Measurements from ENCODE around the gene SLC4A2.

The SLC4A2 gene

DNA sequence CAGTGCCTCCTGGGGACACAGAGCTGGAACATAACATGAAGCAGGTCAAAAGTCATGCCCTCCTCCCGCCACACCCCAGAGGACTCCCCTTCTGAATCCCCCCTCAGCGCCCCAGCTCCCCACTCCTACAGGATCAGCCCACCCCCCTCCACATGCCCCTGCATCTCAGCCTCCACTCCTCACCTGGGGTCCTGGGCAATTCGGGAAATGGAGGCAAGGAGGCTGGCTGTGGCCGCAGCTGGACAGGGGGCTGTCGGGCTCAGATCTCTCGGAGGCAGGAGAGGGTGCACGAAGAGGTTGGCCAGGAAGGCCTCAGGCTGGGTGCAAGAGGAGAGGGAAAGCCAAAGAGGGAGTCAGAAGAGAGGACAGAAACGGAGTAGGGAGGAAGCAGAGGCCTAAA, 42.9 kb upstream of the SLC4A2 start:
- Histone ChIP-seq H3K4me1 (ENCODE audit: control insufficient read depth, insufficient read depth, low read length) (peaks cover 24% of the 10 kb centered on the region), H3K9ac (ENCODE audit: low read depth, low read length) (no peak overlapping the region), H3K9me3 (replicated peaks; ENCODE audit: low read length) (no peaks in the 10 kb centered on the region), H3K4me3 (ENCODE audit: low read length) (no peak overlapping the region), H3K27me3 (ENCODE audit: control insufficient read depth, insufficient read depth, low read length) (peaks cover 63% of the 10 kb centered on the region), H3K36me3 (ENCODE audit: insufficient read depth, low read length) (no peaks in the 10 kb centered on the region), H3K4me2 (ENCODE audit: low read length) (no peak overlapping the region)

DNA sequence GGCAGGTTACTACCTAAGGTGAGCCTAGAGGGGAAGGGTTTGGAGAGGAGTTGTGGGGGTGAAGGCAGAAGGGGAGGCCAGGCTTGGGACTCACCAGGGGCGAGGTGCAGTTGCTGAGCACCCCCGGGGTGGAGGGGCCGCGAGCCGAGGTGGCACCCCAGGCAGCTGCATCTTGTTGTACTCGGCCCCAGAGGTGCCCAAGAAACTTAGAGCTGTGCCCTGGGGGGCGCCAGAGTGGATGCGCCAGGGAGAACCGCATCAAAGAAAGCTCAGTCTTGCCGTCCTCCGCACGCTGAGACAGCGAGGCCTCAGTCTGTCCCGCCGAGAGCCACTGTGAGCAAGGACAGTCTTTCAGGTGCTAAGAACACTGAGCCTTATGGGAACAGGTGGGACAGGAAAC, 42.4 kb upstream of the SLC4A2 start:
- peaks cover 66% of the 10 kb centered on the region for H3K27me3 ChIP-seq (ENCODE audit: control insufficient read depth, insufficient read depth, low read length)

GRCh38 chr7:151017370-151017952, 41.9 kb upstream of the SLC4A2 start:
- Histone ChIP-seq H3K9ac (ENCODE audit: low read depth, low read length) (no peak overlapping the region), H3K36me3 (ENCODE audit: insufficient read depth, low read length) (no peaks in the 10 kb centered on the region), H3K27me3 (ENCODE audit: control insufficient read depth, insufficient read depth, low read length) (peaks cover 65% of the 10 kb centered on the region), H3K4me1 (ENCODE audit: control insufficient read depth, insufficient read depth, low read length) (peaks cover 24% of the 10 kb centered on the region), H3K9me3 (replicated peaks; ENCODE audit: low read length) (no peaks in the 10 kb centered on the region), H3K4me2 (ENCODE audit: low read length) (peak overlapping the region; percentile 80), H3K4me3 (ENCODE audit: low read length) (no peak overlapping the region)

More for the DNA sequence above, 42.4 kb upstream of the SLC4A2 start:
- Histone ChIP-seq H3K4me2 (ENCODE audit: low read length) (no peak overlapping the region), H3K9me3 (replicated peaks; ENCODE audit: low read length) (no peaks in the 10 kb centered on the region), H3K4me3 (ENCODE audit: low read length) (no peak overlapping the region), H3K4me1 (ENCODE audit: control insufficient read depth, insufficient read depth, low read length) (peaks cover 24% of the 10 kb centered on the region), H3K9ac (ENCODE audit: low read depth, low read length) (no peak overlapping the region), H3K36me3 (ENCODE audit: insufficient read depth, low read length) (no peaks in the 10 kb centered on the region)

- no peak overlapping the region for H3K9ac ChIP-seq (ENCODE audit: low read depth, low read length)
Observed at GRCh38 chr7:151017953-151018420, 41.4 kb upstream of the SLC4A2 start.

DNA sequence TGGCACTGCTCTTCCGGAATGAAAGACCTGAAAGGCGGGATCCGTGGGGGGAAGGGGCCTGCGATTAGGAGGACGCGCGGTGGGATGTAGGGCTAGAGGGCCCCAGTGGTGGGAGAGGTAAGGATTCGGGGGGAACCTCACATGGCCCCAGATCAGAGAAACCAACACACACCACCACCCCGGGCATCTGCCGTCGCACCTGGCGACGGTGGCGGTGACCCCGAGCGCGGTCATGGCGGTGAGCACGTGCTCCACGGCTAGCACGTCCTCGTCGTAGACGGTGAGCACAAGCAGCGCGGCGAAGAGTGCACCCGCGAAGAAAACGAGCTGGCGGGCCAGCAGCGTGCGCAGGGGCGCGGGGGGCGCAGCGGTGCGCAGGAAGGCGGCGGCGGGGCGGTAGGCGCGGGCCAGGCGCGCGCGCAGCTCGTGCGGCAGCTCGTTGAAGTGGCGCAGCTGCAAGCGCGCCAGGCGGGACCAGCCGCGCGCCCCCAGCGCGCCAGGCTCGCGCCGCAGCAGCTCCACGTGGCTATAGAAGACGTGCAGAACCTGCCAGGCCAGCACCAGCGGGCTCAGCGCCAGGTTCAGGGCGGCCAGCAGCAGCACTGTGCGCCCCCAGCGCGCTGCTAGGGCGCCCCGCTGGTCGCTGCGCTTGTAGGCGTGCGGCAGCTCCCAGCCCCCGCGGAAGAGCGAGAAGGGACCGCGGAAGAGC, 40.8 kb upstream of the SLC4A2 start:
- Histone ChIP-seq H3K9me3 (replicated peaks; ENCODE audit: low read length) (no peaks in the 10 kb centered on the region), H3K9ac (ENCODE audit: low read depth, low read length) (no peak overlapping the region), H3K27me3 (ENCODE audit: control insufficient read depth, insufficient read depth, low read length) (peaks cover 66% of the 10 kb centered on the region), H3K4me3 (ENCODE audit: low read length) (peak overlapping the region; percentile 56), H3K4me2 (ENCODE audit: low read length) (peak overlapping the region; percentile 80), H3K4me1 (ENCODE audit: control insufficient read depth, insufficient read depth, low read length) (peaks cover 20% of the 10 kb centered on the region), H3K36me3 (ENCODE audit: insufficient read depth, low read length) (no peaks in the 10 kb centered on the region)

More at GRCh38 chr7:151017953-151018420, 41.4 kb upstream of the SLC4A2 start:
- Histone ChIP-seq H3K27me3 (ENCODE audit: control insufficient read depth, insufficient read depth, low read length) (peaks cover 63% of the 10 kb centered on the region), H3K36me3 (ENCODE audit: insufficient read depth, low read length) (no peaks in the 10 kb centered on the region), H3K4me2 (ENCODE audit: low read length) (peak overlapping the region; percentile 80), H3K4me3 (ENCODE audit: low read length) (peak overlapping the region; percentile 56), H3K9me3 (replicated peaks; ENCODE audit: low read length) (no peaks in the 10 kb centered on the region), H3K4me1 (ENCODE audit: control insufficient read depth, insufficient read depth, low read length) (peaks cover 23% of the 10 kb centered on the region)

DNA sequence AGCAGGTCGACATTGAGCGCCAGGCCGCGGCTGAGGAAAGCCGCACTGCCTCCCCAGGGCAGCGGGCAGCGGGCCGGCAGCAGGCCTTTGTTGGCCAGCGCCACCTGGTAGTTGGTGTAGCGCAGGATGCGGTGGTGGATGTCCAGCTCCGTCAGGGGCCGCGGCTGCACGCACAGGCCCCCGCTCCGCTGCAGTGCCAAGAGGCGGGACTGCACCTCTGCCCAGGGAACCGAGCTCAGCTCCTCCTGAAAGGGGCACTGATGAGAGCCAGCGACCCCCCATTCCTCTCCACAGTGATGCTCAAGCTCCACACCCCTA, 40.3 kb upstream of the SLC4A2 start:
- Histone ChIP-seq H3K27me3 (ENCODE audit: control insufficient read depth, insufficient read depth, low read length) (peaks cover 63% of the 10 kb centered on the region), H3K4me1 (ENCODE audit: control insufficient read depth, insufficient read depth, low read length) (peaks cover 15% of the 10 kb centered on the region), H3K36me3 (ENCODE audit: insufficient read depth, low read length) (no peaks in the 10 kb centered on the region), H3K4me3 (ENCODE audit: low read length) (peak overlapping the region; percentile 56), H3K9me3 (replicated peaks; ENCODE audit: low read length) (no peaks in the 10 kb centered on the region), H3K9ac (ENCODE audit: low read depth, low read length) (no peak overlapping the region), H3K4me2 (ENCODE audit: low read length) (peak overlapping the region; percentile 80)

- Histone ChIP-seq H3K4me1 (ENCODE audit: control insufficient read depth, insufficient read depth, low read length) (peaks cover 13% of the 10 kb centered on the region), H3K9ac (ENCODE audit: low read depth, low read length) (no peak overlapping the region), H3K9me3 (replicated peaks; ENCODE audit: low read length) (no peaks in the 10 kb centered on the region), H3K4me3 (ENCODE audit: low read length) (no peak overlapping the region), H3K4me2 (ENCODE audit: low read length) (no peak overlapping the region), H3K27me3 (ENCODE audit: control insufficient read depth, insufficient read depth, low read length) (peaks cover 64% of the 10 kb centered on the region), H3K36me3 (ENCODE audit: insufficient read depth, low read length) (no peaks in the 10 kb centered on the region)
Observed at GRCh38 chr7:151020231-151020630, 39.2 kb upstream of the SLC4A2 start.

DNA sequence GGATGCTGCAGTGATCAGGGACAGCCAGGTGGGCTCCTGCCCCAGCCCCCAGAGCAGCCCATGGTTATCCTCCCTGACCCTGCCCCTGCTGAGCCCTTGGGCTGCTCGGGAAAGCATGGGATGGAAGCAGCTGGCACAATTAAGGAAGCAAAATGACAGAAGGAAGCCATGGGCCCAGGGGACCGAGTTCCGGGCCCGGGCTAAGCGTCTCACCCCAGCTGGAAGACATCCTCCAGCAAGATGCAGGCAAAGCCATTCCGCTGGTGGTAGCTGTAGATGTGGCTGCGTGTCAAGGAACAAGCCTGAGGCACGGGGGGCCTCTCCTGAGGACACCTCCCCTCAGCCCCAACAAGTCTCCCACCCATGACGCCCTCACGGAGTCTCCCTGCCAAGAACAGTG, 36.2 kb upstream of the SLC4A2 start:
- no peaks in the 10 kb centered on the region for H3K9me3 ChIP-seq (replicated peaks; ENCODE audit: low read length)
- H3K27me3 ChIP-seq (ENCODE audit: control insufficient read depth, insufficient read depth, low read length), result peaks cover 52% of the 10 kb centered on the region
- H3K9ac ChIP-seq (ENCODE audit: low read depth, low read length), result no peak overlapping the region

DNA sequence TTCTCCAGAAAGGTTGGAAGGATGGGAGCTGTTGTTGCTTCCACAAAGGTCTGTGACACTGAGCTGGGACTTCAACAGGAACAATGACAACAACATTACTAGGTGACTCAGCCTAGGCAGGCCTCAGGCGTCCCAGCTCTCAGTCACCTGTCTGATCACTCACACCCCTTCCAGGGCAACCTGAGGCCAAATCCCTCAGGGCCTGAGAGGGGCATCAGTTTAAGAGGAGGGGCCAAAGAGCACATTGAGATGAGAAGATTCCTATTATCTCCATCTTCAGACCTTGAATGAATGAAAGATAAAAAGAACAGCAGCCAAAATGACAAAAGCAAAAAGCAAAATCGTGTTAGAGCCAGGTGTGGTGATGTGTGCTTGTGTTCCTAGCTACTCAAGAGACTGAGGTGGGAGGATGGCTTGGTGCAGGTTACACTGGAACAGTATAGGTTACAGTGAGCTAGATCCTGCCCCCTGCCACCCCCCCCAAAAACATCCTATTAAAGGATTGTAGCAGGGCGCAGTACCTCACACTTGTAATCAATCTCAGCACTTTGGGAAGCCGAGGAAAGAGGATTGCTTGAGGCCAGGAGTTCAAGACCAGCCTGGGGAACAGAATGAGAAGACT, 34.8 kb upstream of the SLC4A2 start, which contains the start of gene ATG9B:
Gene ATG9B, minus strand, starts transcription at position 60 of the 622 bp plus-strand sequence. CDS start 71 bp downstream, outside the sequence.
- Histone ChIP-seq H3K4me1 (ENCODE audit: control insufficient read depth, insufficient read depth, low read length) (peaks cover 7% of the 10 kb centered on the region), H3K27me3 (ENCODE audit: control insufficient read depth, insufficient read depth, low read length) (peaks cover 39% of the 10 kb centered on the region), H3K4me3 (ENCODE audit: low read length) (no peak within 1 kb of the TSS), H3K4me2 (ENCODE audit: low read length) (no peak within 1 kb of the TSS), H3K9ac (ENCODE audit: low read depth, low read length) (no peak within 1 kb of the TSS), H3K36me3 (ENCODE audit: insufficient read depth, low read length) (no peaks in the 10 kb centered on the region), H3K9me3 (replicated peaks; ENCODE audit: low read length) (no peaks in the 10 kb centered on the region)

More for the DNA sequence above, 36.2 kb upstream of the SLC4A2 start:
- no peaks in the 10 kb centered on the region for H3K36me3 ChIP-seq (ENCODE audit: insufficient read depth, low read length)
- no peak overlapping the region for H3K4me2 ChIP-seq (ENCODE audit: low read length)
- H3K4me1 ChIP-seq (ENCODE audit: control insufficient read depth, insufficient read depth, low read length), result peaks cover 15% of the 10 kb centered on the region
- no peak overlapping the region for H3K4me3 ChIP-seq (ENCODE audit: low read length)

- Histone ChIP-seq H3K4me2 (ENCODE audit: low read length) (no peak overlapping the region), H3K9me3 (replicated peaks; ENCODE audit: low read length) (no peaks in the 10 kb centered on the region), H3K4me1 (ENCODE audit: control insufficient read depth, insufficient read depth, low read length) (peaks cover 7% of the 10 kb centered on the region), H3K9ac (ENCODE audit: low read depth, low read length) (no peak overlapping the region), H3K36me3 (ENCODE audit: insufficient read depth, low read length) (no peaks in the 10 kb centered on the region), H3K27me3 (ENCODE audit: control insufficient read depth, insufficient read depth, low read length) (peaks cover 23% of the 10 kb centered on the region), H3K4me3 (ENCODE audit: low read length) (no peak overlapping the region)
Observed at GRCh38 chr7:151025924-151026671, 33.3 kb upstream of the SLC4A2 start.

Measured in skeletal muscle satellite cell (primary cell).